HEK293T (cell line): ENCODE measurements around the gene ENKUR.
A peak's percentile ranks its signal among the peaks of the same experiment; 100 is the strongest.

Experiments used
- CTCF ChIA-PET: fragments of 350-600 bp; formaldehyde crosslinking; extraction: SDS; loops from one replicate; lab custom pipeline; 2021; ENCODE audit warnings: antibody characterized with exemption, inconsistent platforms; lab: Yijun Ruan, JAX
- POLR2A ChIA-PET: fragments of 350-600 bp; formaldehyde crosslinking; extraction: SDS; loops from one replicate; lab custom pipeline; 2020; ENCODE audit warnings: antibody characterized with exemption, inconsistent platforms; lab: Yijun Ruan, JAX
- DNase-seq: peaks from one replicate; pipeline ENCODE4 v3.0.0; 2012; ENCODE audit warnings: mixed read lengths; ENCODE audit errors: extremely low spot score
- ARNT ChIP-seq: fragments of 450-650 bp; IDR thresholded peaks from 2 replicates; pipeline ENCODE4 v1.6.1; 2017; ENCODE audit warnings: mild to moderate bottlenecking
- BHLHE40 ChIP-seq: fragments of 450-650 bp; IDR thresholded peaks from 2 replicates; pipeline ENCODE4 v1.6.1; 2016; ENCODE audit warnings: mild to moderate bottlenecking, moderate library complexity, borderline replicate concordance
- CTBP1 ChIP-seq: fragments of 450-650 bp; IDR thresholded peaks from 2 replicates; pipeline ENCODE4 v1.6.1; 2016; ENCODE audit warnings: borderline replicate concordance
- ELF4 ChIP-seq: fragments of 450-650 bp; IDR thresholded peaks from 2 replicates; pipeline ENCODE4 v1.6.1; 2017; ENCODE audit warnings: antibody characterized with exemption
- FOXA1 ChIP-seq: fragments of 450-650 bp; IDR thresholded peaks from 2 replicates; pipeline ENCODE4 v1.6.1; 2016; ENCODE audit warnings: mild to moderate bottlenecking
- FOXK2 ChIP-seq: fragments of 450-650 bp; IDR thresholded peaks from 2 replicates; pipeline ENCODE4 v1.6.1; 2016; ENCODE audit warnings: mild to moderate bottlenecking
- FOXM1 ChIP-seq: fragments of 450-650 bp; IDR thresholded peaks from 2 replicates; pipeline ENCODE4 v1.6.1; 2017; ENCODE audit warnings: mild to moderate bottlenecking, borderline replicate concordance
- HDGF ChIP-seq: fragments of 450-650 bp; IDR thresholded peaks from 2 replicates; pipeline ENCODE4 v1.6.1; 2017; ENCODE audit warnings: antibody characterized with exemption, borderline replicate concordance
- L3MBTL2 ChIP-seq: fragments of 450-650 bp; conservative IDR thresholded peaks from 2 replicates; pipeline ENCODE4 v1.6.1; 2016; ENCODE audit warnings: mild to moderate bottlenecking
- LEF1 ChIP-seq: fragments of 450-650 bp; IDR thresholded peaks from 2 replicates; pipeline ENCODE4 v1.6.1; 2017; ENCODE audit warnings: mild to moderate bottlenecking, borderline replicate concordance
- NFRKB ChIP-seq: fragments of 450-650 bp; IDR thresholded peaks from 2 replicates; pipeline ENCODE4 v1.6.1; 2016; ENCODE audit warnings: mild to moderate bottlenecking, moderate library complexity
- SP1 ChIP-seq: fragments of 450-650 bp; IDR thresholded peaks from 2 replicates; pipeline ENCODE4 v1.6.1; 2017
- SUZ12 ChIP-seq: fragments of 450-650 bp; IDR thresholded peaks from 2 replicates; pipeline ENCODE4 v1.6.1; 2016; ENCODE audit warnings: mild to moderate bottlenecking
- TARDBP ChIP-seq: fragments of 450-650 bp; IDR thresholded peaks from 2 replicates; pipeline ENCODE4 v1.6.1; 2016
- ZNF384 ChIP-seq: fragments of 450-650 bp; IDR thresholded peaks from 2 replicates; pipeline ENCODE4 v1.6.1; 2016
- TF ChIP-seq, protein P1 (sequence below): fragments of 450-650 bp; IDR thresholded peaks from 2 replicates; pipeline ENCODE4 v1.6.1; 2016

ENKUR gene, protein sequence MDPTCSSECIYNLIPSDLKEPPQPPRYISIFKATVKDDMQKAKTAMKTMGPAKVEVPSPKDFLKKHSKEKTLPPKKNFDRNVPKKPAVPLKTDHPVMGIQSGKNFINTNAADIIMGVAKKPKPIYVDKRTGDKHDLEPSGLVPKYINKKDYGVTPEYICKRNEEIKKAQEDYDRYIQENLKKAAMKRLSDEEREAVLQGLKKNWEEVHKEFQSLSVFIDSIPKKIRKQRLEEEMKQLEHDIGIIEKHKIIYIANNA

GRCh38 chr10:25015828-25016375 is at the start of gene ENKUR:
Gene ENKUR (minus strand): TSS chr10:25016158. CDS start chr10:25015936, 222 bp downstream.
- peak; percentile 87 for DNase-seq
- CTCF ChIA-PET, result no interaction called here
- POLR2A ChIA-PET, result interaction anchor here (0.6 to 1.4 kb wide), 2 partner anchors 9 to 306 kb away, joined by 3 to 4 read pairs; no protein-coding TSS in a partner anchor
- no peak for TF ChIP-seq HDGF
- no peak for TF ChIP-seq FOXK2
- TF ChIP-seq TARDBP, result no peak
- TF ChIP-seq, protein P1, sequence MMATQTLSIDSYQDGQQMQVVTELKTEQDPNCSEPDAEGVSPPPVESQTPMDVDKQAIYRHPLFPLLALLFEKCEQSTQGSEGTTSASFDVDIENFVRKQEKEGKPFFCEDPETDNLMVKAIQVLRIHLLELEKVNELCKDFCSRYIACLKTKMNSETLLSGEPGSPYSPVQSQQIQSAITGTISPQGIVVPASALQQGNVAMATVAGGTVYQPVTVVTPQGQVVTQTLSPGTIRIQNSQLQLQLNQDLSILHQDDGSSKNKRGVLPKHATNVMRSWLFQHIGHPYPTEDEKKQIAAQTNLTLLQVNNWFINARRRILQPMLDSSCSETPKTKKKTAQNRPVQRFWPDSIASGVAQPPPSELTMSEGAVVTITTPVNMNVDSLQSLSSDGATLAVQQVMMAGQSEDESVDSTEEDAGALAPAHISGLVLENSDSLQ, result peak; percentile 68

GRCh38 chr10:25064401-25064800 is 48.4 kb upstream of the ENKUR start:
- ChIA-PET CTCF (no interaction called here), POLR2A (interaction anchor here (0.7 kb wide), 1 partner anchor 1319 kb away, joined by 3 read pairs; no protein-coding TSS in a partner anchor)
- TF ChIP-seq, protein P1, result no peak
- TF ChIP-seq LEF1 (no peak), BHLHE40 (no peak), FOXM1 (no peak), NFRKB (no peak), ARNT (no peak), SUZ12 (no peak), FOXK2 (no peak), ELF4 (no peak), SP1 (no peak), L3MBTL2 (no peak), ZNF384 (no peak), CTBP1 (no peak), TARDBP (no peak), FOXA1 (no peak), HDGF (no peak)
- no peak for DNase-seq

- no peak for DNase-seq
- CTCF ChIA-PET, result no interaction called here
- POLR2A ChIA-PET, result no interaction called here
- no peak for TF ChIP-seq BHLHE40
These were observed 47.7 kb upstream of the ENKUR start for GRCh38 chr10:25063644-25064043.

DNA sequence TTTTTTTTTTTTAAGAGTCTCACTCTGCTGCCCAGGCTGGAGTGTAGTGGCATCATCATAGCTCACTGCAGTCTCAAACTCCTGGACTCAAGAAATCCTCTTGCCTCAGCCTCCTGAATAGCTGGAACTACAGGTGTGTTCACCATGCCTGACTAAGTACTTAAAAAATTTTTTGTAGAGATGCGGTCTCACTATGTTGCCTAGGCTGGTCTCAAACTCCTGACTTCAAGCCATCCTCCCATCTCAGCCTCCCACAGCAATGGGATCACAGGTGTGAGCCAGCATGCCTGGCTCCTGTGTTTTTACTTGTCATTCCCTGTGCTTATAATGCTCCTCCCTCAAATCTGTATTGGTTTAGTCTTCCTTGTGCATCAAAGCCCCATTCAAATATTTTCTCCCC is 47.2 kb upstream of the ENKUR start:
- POLR2A ChIA-PET, result interaction anchor here (0.8 kb wide), 1 partner anchor 339 kb away, joined by 3 read pairs; no protein-coding TSS in a partner anchor
- TF ChIP-seq TARDBP, result no peak
- TF ChIP-seq ARNT, result no peak
- no peak for TF ChIP-seq HDGF
- TF ChIP-seq FOXM1, result no peak
- no peak for TF ChIP-seq BHLHE40
- no peak for TF ChIP-seq ZNF384
- TF ChIP-seq, protein P1, result no peak
- DNase-seq, result no peak
- CTCF ChIA-PET, result no interaction called here

- ChIA-PET POLR2A (no interaction called here), CTCF (no interaction called here)
- no peak for TF ChIP-seq FOXM1
- TF ChIP-seq FOXA1, result no peak
- no peak for TF ChIP-seq SP1
- TF ChIP-seq BHLHE40, result no peak
- no peak for TF ChIP-seq HDGF
- no peak for TF ChIP-seq SUZ12
- no peak for TF ChIP-seq ELF4
- no peak for TF ChIP-seq CTBP1
- no peak for TF ChIP-seq LEF1
- TF ChIP-seq ARNT, result no peak
- no peak for TF ChIP-seq ZNF384
- TF ChIP-seq, protein P1, result no peak
- no peak for TF ChIP-seq FOXK2
- TF ChIP-seq TARDBP, result no peak
- no peak for TF ChIP-seq NFRKB
- TF ChIP-seq L3MBTL2, result no peak
- DNase-seq, result no peak
These were observed 45.9 kb upstream of the ENKUR start for GRCh38 chr10:25061711-25062449.

DNA sequence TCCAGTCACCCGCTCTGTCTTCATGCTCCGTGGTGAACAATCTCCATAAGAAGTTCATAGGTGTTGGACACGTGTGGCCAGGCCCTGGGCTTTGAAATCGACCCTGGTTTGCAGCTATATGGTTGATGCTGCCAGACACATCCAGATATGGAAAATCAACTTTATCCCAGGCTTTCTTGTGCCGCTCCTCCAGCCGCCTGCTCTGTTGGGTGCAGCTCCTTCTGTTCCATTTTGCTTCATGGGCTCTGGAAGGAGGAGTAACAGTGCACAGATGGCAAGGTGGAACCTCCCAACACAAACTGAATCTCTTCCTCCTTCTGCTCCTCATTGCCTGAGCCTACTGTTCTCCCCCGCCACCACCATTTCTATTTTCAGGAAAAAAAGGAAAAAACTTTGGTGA is 45.2 kb upstream of the ENKUR start:
- DNase-seq, result no peak
- ChIA-PET POLR2A (no interaction called here), CTCF (no interaction called here)
- TF ChIP-seq LEF1, result no peak
- TF ChIP-seq FOXM1, result no peak
- TF ChIP-seq ARNT, result no peak
- TF ChIP-seq TARDBP, result no peak
- TF ChIP-seq SUZ12, result no peak
- TF ChIP-seq CTBP1, result no peak
- TF ChIP-seq FOXA1, result no peak
